ENCODE measurements around the gene CCNI2. TPM values are rescaled to one million over a fixed set of nuclear protein-coding genes. Genes with fewer than 3 reads are reported as not detected.

The CCNI2 gene
- total RNA-seq, 1 donor from 2014 or later: 0.42 TPM

DNA sequence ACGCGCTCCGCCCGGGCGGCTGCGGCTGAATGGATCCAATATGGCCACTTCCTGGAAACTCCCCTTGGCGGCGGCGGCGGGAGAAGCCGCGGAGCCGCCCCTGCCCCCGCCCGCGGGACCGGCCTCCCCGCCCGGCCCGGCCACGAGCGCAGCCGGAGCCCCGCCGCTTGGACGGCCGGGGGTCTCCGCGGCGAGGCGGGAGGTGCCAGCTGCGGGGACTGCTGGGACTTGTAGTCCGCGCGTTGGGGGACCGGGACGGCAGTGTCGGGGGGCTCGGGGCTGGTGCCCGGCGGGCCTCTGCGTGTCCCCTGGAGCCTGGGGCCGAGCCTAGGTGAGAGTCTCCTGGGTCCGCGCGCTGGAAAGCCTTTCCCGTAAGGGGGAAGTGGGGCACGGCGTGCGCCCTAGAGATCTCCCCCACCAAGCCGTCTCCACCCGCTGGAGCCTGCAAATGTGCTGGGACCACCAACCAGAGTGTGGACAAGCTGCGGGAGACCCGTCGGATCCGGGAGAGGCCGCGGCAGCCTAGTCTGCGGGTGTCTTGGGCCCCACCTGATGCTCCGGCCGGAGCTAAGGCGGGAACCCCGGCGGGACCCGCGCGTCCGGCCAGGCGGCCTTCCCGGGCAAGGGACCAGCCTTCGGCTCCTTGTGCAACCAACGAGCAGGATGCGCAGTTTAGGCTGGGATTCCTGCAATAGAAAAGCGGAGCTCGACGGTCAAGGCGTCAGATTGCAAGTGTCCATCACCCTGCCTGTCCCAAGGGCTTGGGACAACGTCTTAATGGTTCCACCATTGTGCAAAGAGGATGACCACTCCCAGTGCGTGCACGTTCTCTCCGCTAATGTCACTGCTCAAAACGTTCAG, 30.2 kb downstream of the CCNI2 start, which contains the start of gene SEPTIN8:
Gene SEPTIN8 (minus strand): TSS at position 31 of the 861 bp plus-strand sequence. CDS start 102 bp downstream, outside the sequence.
- TF ChIP-seq, protein P1, sequence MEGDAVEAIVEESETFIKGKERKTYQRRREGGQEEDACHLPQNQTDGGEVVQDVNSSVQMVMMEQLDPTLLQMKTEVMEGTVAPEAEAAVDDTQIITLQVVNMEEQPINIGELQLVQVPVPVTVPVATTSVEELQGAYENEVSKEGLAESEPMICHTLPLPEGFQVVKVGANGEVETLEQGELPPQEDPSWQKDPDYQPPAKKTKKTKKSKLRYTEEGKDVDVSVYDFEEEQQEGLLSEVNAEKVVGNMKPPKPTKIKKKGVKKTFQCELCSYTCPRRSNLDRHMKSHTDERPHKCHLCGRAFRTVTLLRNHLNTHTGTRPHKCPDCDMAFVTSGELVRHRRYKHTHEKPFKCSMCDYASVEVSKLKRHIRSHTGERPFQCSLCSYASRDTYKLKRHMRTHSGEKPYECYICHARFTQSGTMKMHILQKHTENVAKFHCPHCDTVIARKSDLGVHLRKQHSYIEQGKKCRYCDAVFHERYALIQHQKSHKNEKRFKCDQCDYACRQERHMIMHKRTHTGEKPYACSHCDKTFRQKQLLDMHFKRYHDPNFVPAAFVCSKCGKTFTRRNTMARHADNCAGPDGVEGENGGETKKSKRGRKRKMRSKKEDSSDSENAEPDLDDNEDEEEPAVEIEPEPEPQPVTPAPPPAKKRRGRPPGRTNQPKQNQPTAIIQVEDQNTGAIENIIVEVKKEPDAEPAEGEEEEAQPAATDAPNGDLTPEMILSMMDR (IDR thresholded peaks at IDR 0.05; ENCODE audit: insufficient read depth, low read length, poor library complexity, severe bottlenecking): no peak
- H3K36me3 ChIP-seq (ENCODE audit: control insufficient read depth, insufficient read depth, low read length): no peaks in the 10 kb centered on the region
- H3K27me3 ChIP-seq (ENCODE audit: control insufficient read depth, insufficient read depth, low read length): no peaks in the 10 kb centered on the region
- DNase-seq (ENCODE audit: low read depth): no peak
- H3K4me3 ChIP-seq (ENCODE audit: low read depth, low read length): peak within 1 kb of the TSS; percentile 85

DNA sequence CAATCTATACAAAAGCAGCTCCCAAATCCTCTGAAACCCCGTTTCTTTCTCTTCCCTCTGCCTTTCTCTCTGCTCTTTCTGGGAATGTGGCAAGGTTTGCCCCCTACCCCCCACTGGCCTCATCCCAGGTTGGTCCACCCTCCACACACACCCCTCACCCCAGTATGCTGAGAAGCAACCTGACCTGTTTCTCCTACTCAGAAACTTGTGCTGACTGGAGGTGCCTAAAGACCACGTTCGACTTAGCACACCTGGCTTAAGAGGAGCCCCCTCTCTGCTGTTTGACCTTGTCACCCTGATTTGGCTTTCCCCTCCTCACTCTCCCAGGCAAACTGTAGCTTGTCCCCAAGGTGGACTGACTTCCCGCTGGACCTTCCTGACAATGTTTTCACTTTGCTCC, 30.9 kb downstream of the CCNI2 start:
- TF ChIP-seq, protein P1 (IDR thresholded peaks at IDR 0.05; ENCODE audit: insufficient read depth, low read length, poor library complexity, severe bottlenecking): no peak
- no peak for DNase-seq (ENCODE audit: low read depth)
- no peaks in the 10 kb centered on the region for H3K27me3 ChIP-seq (ENCODE audit: control insufficient read depth, insufficient read depth, low read length)
- peak overlapping the region; percentile 85 for H3K4me3 ChIP-seq (ENCODE audit: low read depth, low read length)
- no peaks in the 10 kb centered on the region for H3K36me3 ChIP-seq (ENCODE audit: control insufficient read depth, insufficient read depth, low read length)

DNA sequence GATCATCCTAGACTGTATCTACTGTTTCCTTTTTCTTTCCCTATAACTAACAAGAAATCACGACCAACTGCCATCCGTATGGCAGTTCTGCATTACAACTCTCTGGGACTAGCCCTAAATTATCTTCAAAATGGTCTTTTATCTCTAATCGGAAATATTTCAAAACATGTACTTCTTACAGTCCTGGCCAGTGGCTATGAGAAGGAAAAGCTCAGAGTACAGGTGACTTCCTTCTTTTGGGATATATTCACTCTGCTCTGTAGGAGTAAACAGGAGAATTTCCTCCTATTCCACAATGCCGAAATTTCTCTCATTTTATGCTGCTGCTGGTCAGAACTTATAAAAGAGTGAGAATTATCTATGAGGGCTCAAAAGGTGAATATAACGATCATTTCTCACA, 31.6 kb downstream of the CCNI2 start:
- no peak for DNase-seq (ENCODE audit: low read depth)
- H3K4me3 ChIP-seq (ENCODE audit: low read depth, low read length): no peak overlapping the region
- H3K27me3 ChIP-seq (ENCODE audit: control insufficient read depth, insufficient read depth, low read length): no peaks in the 10 kb centered on the region
- H3K36me3 ChIP-seq (ENCODE audit: control insufficient read depth, insufficient read depth, low read length): no peaks in the 10 kb centered on the region
- TF ChIP-seq, protein P1 (IDR thresholded peaks at IDR 0.05; ENCODE audit: insufficient read depth, low read length, poor library complexity, severe bottlenecking): no peak

DNA sequence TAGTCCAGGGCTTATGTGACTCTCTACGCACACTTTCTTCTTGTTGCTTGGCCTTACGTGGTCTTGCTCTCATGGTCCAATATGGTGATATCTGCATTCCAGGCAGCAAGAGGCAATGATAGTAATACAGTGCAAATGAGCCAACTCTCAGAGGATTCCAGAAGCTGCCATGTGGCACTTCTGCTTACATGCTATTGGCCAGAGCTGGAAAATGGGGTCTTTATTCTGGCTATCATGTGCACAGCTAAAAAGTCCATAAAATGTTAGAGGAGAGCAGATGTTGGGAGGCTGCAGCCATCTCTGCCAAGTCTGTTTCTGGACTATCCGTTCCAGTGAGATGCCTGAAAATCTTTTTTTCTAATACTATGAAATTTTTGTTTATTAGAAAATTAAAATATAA, 32.7 kb downstream of the CCNI2 start:
- H3K4me3 ChIP-seq (ENCODE audit: low read depth, low read length): no peak overlapping the region
- no peak for DNase-seq (ENCODE audit: low read depth)
- no peaks in the 10 kb centered on the region for H3K27me3 ChIP-seq (ENCODE audit: control insufficient read depth, insufficient read depth, low read length)
- no peaks in the 10 kb centered on the region for H3K36me3 ChIP-seq (ENCODE audit: control insufficient read depth, insufficient read depth, low read length)
- TF ChIP-seq, protein P1 (IDR thresholded peaks at IDR 0.05; ENCODE audit: insufficient read depth, low read length, poor library complexity, severe bottlenecking): no peak

DNA sequence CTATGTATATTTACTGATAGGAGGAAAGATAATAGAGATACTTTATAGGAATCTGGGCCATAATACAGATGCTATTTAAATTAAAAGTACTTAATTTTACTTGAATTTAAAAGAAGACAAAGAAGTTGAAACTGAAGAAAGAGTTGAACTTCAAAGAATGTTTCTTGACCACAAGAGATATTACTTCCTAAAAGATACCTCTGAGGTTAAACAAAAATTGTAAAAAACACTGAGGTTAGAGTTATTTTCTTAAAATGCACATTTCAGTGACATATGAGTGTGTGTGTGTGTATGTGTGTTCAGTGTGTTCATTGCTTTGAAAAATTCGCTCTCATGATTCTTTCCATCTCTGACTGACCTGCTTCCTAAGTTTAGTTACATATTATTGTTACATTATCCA, 33.4 kb downstream of the CCNI2 start:
- H3K36me3 ChIP-seq (ENCODE audit: control insufficient read depth, insufficient read depth, low read length): no peaks in the 10 kb centered on the region
- TF ChIP-seq, protein P1 (IDR thresholded peaks at IDR 0.05; ENCODE audit: insufficient read depth, low read length, poor library complexity, severe bottlenecking): no peak
- H3K4me3 ChIP-seq (ENCODE audit: low read depth, low read length): no peak overlapping the region
- H3K27me3 ChIP-seq (ENCODE audit: control insufficient read depth, insufficient read depth, low read length): no peaks in the 10 kb centered on the region
- no peak for DNase-seq (ENCODE audit: low read depth)

Data from kidney epithelial cell (primary cell).